Measurements from ENCODE around the gene RMC1. TPM values are rescaled to one million over a fixed set of nuclear protein-coding genes. Genes with fewer than 3 reads are reported as not detected.

RMC1 gene
- polyA plus RNA-seq, 1 experiment = 10.8 TPM

DNA sequence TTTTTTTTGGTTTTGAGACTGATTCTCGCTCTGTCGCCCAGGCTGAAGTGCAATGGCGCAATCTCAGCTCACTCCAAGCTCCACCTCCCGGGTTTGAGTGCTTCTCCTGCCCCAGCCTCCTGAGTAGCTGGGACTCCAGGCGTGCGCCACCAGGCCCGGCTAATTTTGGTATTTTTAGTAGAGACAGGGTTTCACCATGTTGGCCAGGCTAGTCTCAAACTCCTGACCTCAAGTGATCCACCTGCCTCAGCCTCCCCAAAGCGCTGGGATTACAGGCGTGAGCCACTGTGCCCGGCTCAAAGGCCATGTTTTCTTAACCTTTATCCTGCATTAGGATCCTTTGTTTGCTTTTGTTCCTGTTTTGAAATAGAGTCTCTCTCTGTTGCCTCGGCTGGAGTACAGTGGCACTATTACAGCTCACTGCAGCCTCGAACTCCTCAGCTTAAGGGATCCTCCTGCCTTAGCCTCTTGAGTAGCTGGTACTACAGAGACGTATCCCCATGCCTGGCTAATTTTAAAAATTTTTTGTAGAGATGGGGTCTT is 42.0 kb downstream of the RMC1 start:
- POLR2A ChIA-PET = interaction anchor here (0.6 kb wide), 1 partner anchor 899 kb away, joined by 21 read pairs; no protein-coding TSS in a partner anchor
- CTCF ChIA-PET = no interaction called here
- Histone ChIP-seq H3K27me3 (ENCODE audit: control insufficient read depth, insufficient read depth, low read length) (no peaks in the 10 kb centered on the region), H3K4me3 (ENCODE audit: low read depth, low read length) (no peak overlapping the region), H3K36me3 (ENCODE audit: control insufficient read depth, insufficient read depth, low read length) (peaks cover 10% of the 10 kb centered on the region)
- DNase-seq (ENCODE audit: low read depth) = no peak
- TF ChIP-seq CTCF (IDR thresholded peaks at IDR 0.05; ENCODE audit: insufficient read depth, low read depth, low read length) = no peak

GRCh38 chr18:23547306-23547705 is 44.0 kb downstream of the RMC1 start:
- Histone ChIP-seq H3K4me3 (ENCODE audit: low read depth, low read length) (no peak overlapping the region), H3K36me3 (ENCODE audit: control insufficient read depth, insufficient read depth, low read length) (peaks cover 13% of the 10 kb centered on the region), H3K27me3 (ENCODE audit: control insufficient read depth, insufficient read depth, low read length) (no peaks in the 10 kb centered on the region)
- DNase-seq (ENCODE audit: low read depth) = no peak
- ChIA-PET POLR2A (no interaction called here), CTCF (no interaction called here)
- no peak for TF ChIP-seq CTCF (IDR thresholded peaks at IDR 0.05; ENCODE audit: insufficient read depth, low read depth, low read length)

DNA sequence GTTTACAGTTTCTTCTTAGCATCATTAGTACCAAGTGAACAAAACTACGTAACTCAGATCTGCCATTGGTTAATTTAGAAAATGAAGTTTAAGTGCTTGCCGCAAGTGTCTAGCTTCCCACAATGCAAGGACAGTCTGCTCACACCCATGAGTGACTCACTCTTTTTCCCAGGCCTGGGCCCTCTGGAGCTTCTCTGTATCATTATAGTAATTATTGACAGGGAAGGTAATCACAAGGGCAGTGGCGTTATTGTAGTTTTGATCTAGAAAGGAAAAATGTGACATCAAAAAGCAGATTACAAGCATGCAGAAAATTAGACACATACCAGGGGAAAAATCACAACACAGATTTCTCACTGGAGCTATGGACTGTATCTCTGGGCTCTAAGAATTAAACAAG is 44.5 kb downstream of the RMC1 start:
- DNase-seq (ENCODE audit: low read depth) = no peak
- ChIA-PET CTCF (no interaction called here), POLR2A (no interaction called here)
- peaks cover 17% of the 10 kb centered on the region for H3K36me3 ChIP-seq (ENCODE audit: control insufficient read depth, insufficient read depth, low read length)
- no peaks in the 10 kb centered on the region for H3K27me3 ChIP-seq (ENCODE audit: control insufficient read depth, insufficient read depth, low read length)
- H3K4me3 ChIP-seq (ENCODE audit: low read depth, low read length) = no peak overlapping the region
- TF ChIP-seq CTCF (IDR thresholded peaks at IDR 0.05; ENCODE audit: insufficient read depth, low read depth, low read length) = no peak

DNA sequence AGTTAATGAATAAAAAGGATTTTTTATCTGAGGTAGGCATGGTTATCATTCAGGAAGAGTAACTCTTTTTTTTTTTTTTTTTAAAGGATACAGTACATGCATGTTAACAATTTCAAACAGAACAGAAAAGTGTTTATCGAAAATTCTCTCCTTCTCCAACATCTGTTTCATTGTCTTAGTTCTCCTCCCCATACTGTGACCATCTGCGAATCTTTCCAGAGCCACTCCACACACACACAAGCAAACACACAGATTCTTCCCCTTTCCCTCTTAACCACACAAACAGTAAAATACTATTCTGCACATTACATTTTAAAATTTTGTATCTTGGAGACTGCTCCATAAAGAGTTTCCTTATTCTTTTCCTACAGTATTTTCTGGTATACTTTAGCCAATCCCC is 45.0 kb downstream of the RMC1 start:
- CTCF ChIA-PET = no interaction called here
- DNase-seq (ENCODE audit: low read depth) = no peak
- POLR2A ChIA-PET = no interaction called here
- H3K4me3 ChIP-seq (ENCODE audit: low read depth, low read length) = no peak overlapping the region
- H3K36me3 ChIP-seq (ENCODE audit: control insufficient read depth, insufficient read depth, low read length) = peaks cover 19% of the 10 kb centered on the region
- TF ChIP-seq CTCF (IDR thresholded peaks at IDR 0.05; ENCODE audit: insufficient read depth, low read depth, low read length) = no peak
- no peaks in the 10 kb centered on the region for H3K27me3 ChIP-seq (ENCODE audit: control insufficient read depth, insufficient read depth, low read length)

DNA sequence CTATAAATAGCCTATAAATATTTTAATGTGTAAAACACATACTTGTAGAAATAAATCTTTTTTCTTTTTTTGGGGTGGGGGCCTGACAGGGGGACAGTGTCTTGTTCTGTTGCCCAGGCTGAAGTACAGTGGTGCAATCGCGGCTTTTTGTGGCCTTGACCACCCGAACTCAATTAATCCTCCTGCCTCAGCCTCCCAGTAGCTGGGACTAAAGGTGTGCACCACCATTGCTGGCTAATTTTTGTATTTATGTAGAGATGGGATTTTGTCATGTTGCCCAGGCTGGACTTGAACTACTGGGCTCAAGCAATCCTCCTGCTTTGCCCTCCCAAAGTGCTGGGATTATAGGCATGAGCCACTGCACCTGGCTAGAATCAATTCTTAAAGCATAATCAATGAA is 45.4 kb downstream of the RMC1 start:
- no peak for TF ChIP-seq CTCF (IDR thresholded peaks at IDR 0.05; ENCODE audit: insufficient read depth, low read depth, low read length)
- Histone ChIP-seq H3K27me3 (ENCODE audit: control insufficient read depth, insufficient read depth, low read length) (no peaks in the 10 kb centered on the region), H3K4me3 (ENCODE audit: low read depth, low read length) (no peak overlapping the region), H3K36me3 (ENCODE audit: control insufficient read depth, insufficient read depth, low read length) (peaks cover 18% of the 10 kb centered on the region)
- no peak for DNase-seq (ENCODE audit: low read depth)
- ChIA-PET CTCF (no interaction called here), POLR2A (no interaction called here)

All from BJ (cell line).